ENCODE measurements around the gene LDHD. TPM values are rescaled to one million over a fixed set of nuclear protein-coding genes. Genes with fewer than 3 reads are reported as not detected.

LDHD gene
- total RNA-seq, 1 donor from 2014 or later = 6.3 TPM

- H3K4me3 ChIP-seq (ENCODE audit: low read length in 3 of 3) = no peak overlapping the region
- no peak overlapping the region for H3K9ac ChIP-seq (ENCODE audit: low read depth in 1 of 3, low read length in 3 of 3)
- peak overlapping the region; percentile 88 for H3K27ac ChIP-seq (ENCODE audit: low read depth, low read length)
- H3K36me3 ChIP-seq (ENCODE audit: control insufficient read depth in 3 of 3, insufficient read depth in 3 of 3, low read length in 3 of 3) = peaks cover 0 to 3% (median 0%) of the 10 kb centered on the region in 3 donors
- peaks cover 54 to 87% (median 63%) of the 10 kb centered on the region in 3 donors for H3K4me1 ChIP-seq (ENCODE audit: control insufficient read depth in 3 of 3, insufficient read depth in 3 of 3, low read length in 3 of 3)
- H3K9me3 ChIP-seq (ENCODE audit: control insufficient read depth in 3 of 3, low read length in 3 of 3) = no peaks in the 10 kb centered on the region
- no peaks in the 10 kb centered on the region for H3K27me3 ChIP-seq (ENCODE audit: control insufficient read depth in 3 of 3, insufficient read depth in 3 of 3, low read length in 3 of 3)
Measured at GRCh38 chr16:75085556-75085955, 31.0 kb downstream of the LDHD start.

- Histone ChIP-seq H3K4me3 (ENCODE audit: low read length in 3 of 3) (no peak overlapping the region), H3K36me3 (ENCODE audit: control insufficient read depth in 3 of 3, insufficient read depth in 3 of 3, low read length in 3 of 3) (peaks cover 0 to 6% (median 0%) of the 10 kb centered on the region in 3 donors), H3K27ac (ENCODE audit: low read depth, low read length) (no peak overlapping the region), H3K27me3 (ENCODE audit: control insufficient read depth in 3 of 3, insufficient read depth in 3 of 3, low read length in 3 of 3) (no peaks in the 10 kb centered on the region), H3K4me1 (ENCODE audit: control insufficient read depth in 3 of 3, insufficient read depth in 3 of 3, low read length in 3 of 3) (peaks cover 54 to 85% (median 59%) of the 10 kb centered on the region in 3 donors), H3K9ac (ENCODE audit: low read depth in 1 of 3, low read length in 3 of 3) (peak overlapping the region; percentile 5 to 26 (median 7)), H3K9me3 (ENCODE audit: control insufficient read depth in 3 of 3, low read length in 3 of 3) (no peaks in the 10 kb centered on the region)
Measured at GRCh38 chr16:75083813-75084212, 32.8 kb downstream of the LDHD start.

GRCh38 chr16:75081179-75081859 is 35.3 kb downstream of the LDHD start:
- Histone ChIP-seq H3K4me3 (ENCODE audit: low read length in 3 of 3) (no peak overlapping the region), H3K27me3 (ENCODE audit: control insufficient read depth in 3 of 3, insufficient read depth in 3 of 3, low read length in 3 of 3) (no peaks in the 10 kb centered on the region), H3K9ac (ENCODE audit: low read depth in 1 of 3, low read length in 3 of 3) (no peak overlapping the region), H3K4me1 (ENCODE audit: control insufficient read depth in 3 of 3, insufficient read depth in 3 of 3, low read length in 3 of 3) (peaks cover 29 to 65% (median 39%) of the 10 kb centered on the region in 3 donors), H3K36me3 (ENCODE audit: control insufficient read depth in 3 of 3, insufficient read depth in 3 of 3, low read length in 3 of 3) (peaks cover 0 to 6% (median 0%) of the 10 kb centered on the region in 3 donors), H3K27ac (ENCODE audit: low read depth, low read length) (no peak overlapping the region), H3K9me3 (ENCODE audit: control insufficient read depth in 3 of 3, low read length in 3 of 3) (no peaks in the 10 kb centered on the region)

DNA sequence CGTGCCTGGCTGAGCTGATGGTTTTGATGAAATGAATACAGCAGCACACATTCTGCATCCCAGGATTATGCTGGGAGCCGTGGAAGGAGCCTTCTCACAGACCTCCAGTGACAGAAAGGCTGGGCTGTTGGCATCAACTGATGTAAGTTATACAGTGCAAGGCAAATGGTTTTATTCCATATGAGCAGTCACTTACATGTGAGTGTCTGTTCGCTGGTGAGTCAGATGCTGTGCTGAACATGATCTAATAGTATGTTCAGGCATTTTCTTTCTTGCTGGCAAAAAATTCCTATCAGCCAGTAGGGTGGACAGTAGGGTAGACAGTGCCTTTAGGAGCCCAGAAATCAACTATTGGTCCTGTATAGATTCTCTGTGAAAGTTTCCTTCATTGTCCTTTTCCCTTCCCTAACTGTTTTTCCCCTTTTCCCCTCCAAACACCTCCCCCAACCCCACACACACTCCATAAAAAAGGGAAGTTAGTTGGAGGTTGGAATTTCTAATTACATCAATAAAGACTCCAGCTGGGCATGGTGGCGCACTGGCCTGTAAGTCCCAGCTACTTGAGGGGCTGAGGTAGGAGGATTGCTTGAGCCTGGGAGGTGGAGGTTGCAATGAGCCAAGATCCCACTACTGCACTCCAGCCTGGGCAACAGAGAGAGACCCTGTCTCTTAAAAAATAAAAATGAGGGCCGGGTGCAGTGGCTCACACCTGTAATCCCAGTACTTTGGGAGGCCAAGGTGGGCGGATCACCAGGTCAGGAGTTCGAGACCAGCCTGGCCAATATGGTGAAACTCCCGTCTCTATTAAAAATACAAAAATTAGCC is 36.2 kb downstream of the LDHD start:
- Histone ChIP-seq H3K36me3 (ENCODE audit: control insufficient read depth in 3 of 3, insufficient read depth in 3 of 3, low read length in 3 of 3) (peaks cover 0 to 6% (median 0%) of the 10 kb centered on the region in 3 donors), H3K4me1 (ENCODE audit: control insufficient read depth in 3 of 3, insufficient read depth in 3 of 3, low read length in 3 of 3) (peaks cover 27 to 60% (median 41%) of the 10 kb centered on the region in 3 donors), H3K27ac (ENCODE audit: low read depth, low read length) (no peak overlapping the region), H3K9ac (ENCODE audit: low read depth in 1 of 3, low read length in 3 of 3) (no peak overlapping the region), H3K27me3 (ENCODE audit: control insufficient read depth in 3 of 3, insufficient read depth in 3 of 3, low read length in 3 of 3) (no peaks in the 10 kb centered on the region), H3K9me3 (ENCODE audit: control insufficient read depth in 3 of 3, low read length in 3 of 3) (no peaks in the 10 kb centered on the region), H3K4me3 (ENCODE audit: low read length in 3 of 3) (no peak overlapping the region)

DNA sequence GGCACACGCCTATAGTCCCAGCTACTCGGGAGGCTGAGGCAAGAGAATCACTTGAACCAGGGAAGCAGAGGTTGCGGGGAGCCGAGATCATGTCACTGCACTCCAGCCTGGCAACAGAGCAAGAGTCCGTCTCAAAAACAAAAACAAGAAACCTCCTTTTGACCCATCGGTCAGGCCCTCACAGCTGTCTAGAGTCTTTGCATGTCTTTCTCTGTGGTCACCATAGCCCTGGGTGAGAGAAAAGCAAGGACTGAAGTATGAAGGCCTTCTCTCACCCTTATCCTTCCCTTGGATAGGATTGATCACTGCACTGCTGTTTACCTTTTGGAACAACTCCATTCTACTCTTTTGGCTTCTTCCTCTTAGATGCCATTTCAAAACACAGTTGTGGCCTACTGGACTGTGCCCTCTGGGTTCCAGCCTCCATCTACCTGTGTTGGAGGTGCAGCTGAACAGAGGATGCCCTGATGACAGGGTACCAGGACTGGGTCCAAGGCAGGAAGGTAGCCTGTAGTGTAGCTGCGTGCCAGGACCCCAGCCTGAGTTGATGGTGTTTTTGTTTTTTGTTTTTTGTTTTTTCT is 37.1 kb downstream of the LDHD start:
- Histone ChIP-seq H3K4me1 (ENCODE audit: control insufficient read depth in 3 of 3, insufficient read depth in 3 of 3, low read length in 3 of 3) (peaks cover 31 to 57% (median 47%) of the 10 kb centered on the region in 3 donors), H3K36me3 (ENCODE audit: control insufficient read depth in 3 of 3, insufficient read depth in 3 of 3, low read length in 3 of 3) (peaks cover 0 to 4% (median 0%) of the 10 kb centered on the region in 3 donors)

DNA sequence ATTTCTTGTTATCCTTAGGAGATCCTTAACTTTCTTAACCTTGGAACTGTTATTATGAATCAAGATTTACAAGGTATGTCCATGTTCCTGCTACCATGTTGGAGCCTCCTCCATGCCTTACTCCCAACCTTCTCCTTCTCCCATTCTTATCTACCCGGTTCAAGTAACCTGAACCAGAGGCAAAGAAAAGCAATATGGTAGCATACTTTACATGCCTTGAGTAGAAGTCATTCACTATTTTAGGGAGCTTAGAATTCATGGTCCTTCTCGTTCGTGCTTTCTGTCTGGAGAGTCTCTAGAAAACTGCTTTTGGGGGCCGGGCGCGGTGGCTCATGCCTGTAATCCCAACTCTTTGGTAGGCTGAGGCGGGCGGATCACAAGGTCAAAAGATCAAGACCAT is 37.7 kb downstream of the LDHD start:
- H3K27ac ChIP-seq (ENCODE audit: low read depth, low read length) = peak overlapping the region; percentile 13
- no peaks in the 10 kb centered on the region for H3K27me3 ChIP-seq (ENCODE audit: control insufficient read depth in 3 of 3, insufficient read depth in 3 of 3, low read length in 3 of 3)
- peaks cover 0 to 3% (median 0%) of the 10 kb centered on the region in 3 donors for H3K36me3 ChIP-seq (ENCODE audit: control insufficient read depth in 3 of 3, insufficient read depth in 3 of 3, low read length in 3 of 3)
- H3K4me3 ChIP-seq (ENCODE audit: low read length in 3 of 3) = no peak overlapping the region
- H3K4me1 ChIP-seq (ENCODE audit: control insufficient read depth in 3 of 3, insufficient read depth in 3 of 3, low read length in 3 of 3) = peaks cover 30 to 58% (median 51%) of the 10 kb centered on the region in 3 donors
- H3K9me3 ChIP-seq (ENCODE audit: control insufficient read depth in 3 of 3, low read length in 3 of 3) = no peaks in the 10 kb centered on the region
- H3K9ac ChIP-seq (ENCODE audit: low read depth in 1 of 3, low read length in 3 of 3) = no peak overlapping the region

More for the DNA sequence above, 37.1 kb downstream of the LDHD start:
- Histone ChIP-seq H3K9ac (ENCODE audit: low read depth in 1 of 3, low read length in 3 of 3) (no peak overlapping the region), H3K4me3 (ENCODE audit: low read length in 3 of 3) (no peak overlapping the region), H3K9me3 (ENCODE audit: control insufficient read depth in 3 of 3, low read length in 3 of 3) (no peaks in the 10 kb centered on the region), H3K27me3 (ENCODE audit: control insufficient read depth in 3 of 3, insufficient read depth in 3 of 3, low read length in 3 of 3) (no peaks in the 10 kb centered on the region), H3K27ac (ENCODE audit: low read depth, low read length) (no peak overlapping the region)

- Histone ChIP-seq H3K36me3 (ENCODE audit: control insufficient read depth in 3 of 3, insufficient read depth in 3 of 3, low read length in 3 of 3) (peaks cover 0 to 3% (median 0%) of the 10 kb centered on the region in 3 donors), H3K4me3 (ENCODE audit: low read length in 3 of 3) (no peak overlapping the region), H3K4me1 (ENCODE audit: control insufficient read depth in 3 of 3, insufficient read depth in 3 of 3, low read length in 3 of 3) (peaks cover 19 to 44% (median 39%) of the 10 kb centered on the region in 3 donors), H3K9me3 (ENCODE audit: control insufficient read depth in 3 of 3, low read length in 3 of 3) (no peaks in the 10 kb centered on the region), H3K9ac (ENCODE audit: low read depth in 1 of 3, low read length in 3 of 3) (no peak overlapping the region), H3K27ac (ENCODE audit: low read depth, low read length) (peak overlapping the region; percentile 14), H3K27me3 (ENCODE audit: control insufficient read depth in 3 of 3, insufficient read depth in 3 of 3, low read length in 3 of 3) (no peaks in the 10 kb centered on the region)
Measured at GRCh38 chr16:75075688-75076268, 40.8 kb downstream of the LDHD start.

DNA sequence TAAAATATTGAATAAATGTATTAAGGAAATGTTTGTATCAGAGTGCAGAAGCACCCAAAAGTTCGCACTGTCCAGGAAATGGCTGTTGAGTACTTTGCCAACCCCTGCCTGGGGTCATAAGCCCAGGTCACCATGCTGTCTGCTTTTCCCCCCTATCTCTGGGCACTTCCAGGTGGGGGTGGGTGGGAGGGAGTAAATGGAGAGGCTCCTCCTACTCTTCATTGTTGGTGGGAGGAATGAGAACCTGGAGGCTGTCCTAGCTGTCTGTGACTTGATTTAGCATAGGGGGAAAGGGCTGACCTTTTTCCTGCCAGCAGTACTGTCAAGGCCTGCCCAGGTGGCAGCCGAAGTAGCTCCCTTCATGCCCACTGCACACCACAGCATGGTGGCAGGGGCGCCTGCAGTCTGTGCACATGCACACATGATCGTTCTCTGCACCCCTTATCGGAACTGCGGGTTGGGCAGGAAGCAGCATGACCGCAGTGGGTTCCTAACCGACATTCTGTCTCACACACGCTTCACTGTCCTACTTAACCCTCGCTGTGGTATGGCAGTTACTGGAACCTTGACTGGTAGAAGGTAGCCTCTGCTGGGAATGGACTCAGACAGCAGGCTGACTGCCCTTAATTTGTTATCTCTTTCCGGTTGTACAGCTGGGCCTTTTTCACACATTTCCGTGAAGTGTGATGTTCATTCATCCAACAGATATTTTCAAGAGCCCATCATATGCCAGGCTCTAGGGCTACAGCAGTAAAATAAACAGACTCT is 41.5 kb downstream of the LDHD start:
- peaks cover 26 to 50% (median 43%) of the 10 kb centered on the region in 3 donors for H3K4me1 ChIP-seq (ENCODE audit: control insufficient read depth in 3 of 3, insufficient read depth in 3 of 3, low read length in 3 of 3)
- peaks cover 0 to under 1% (median 0%) of the 10 kb centered on the region in 3 donors for H3K36me3 ChIP-seq (ENCODE audit: control insufficient read depth in 3 of 3, insufficient read depth in 3 of 3, low read length in 3 of 3)
- peak overlapping the region in 1 of 3 donors; percentile 23 for H3K4me3 ChIP-seq (ENCODE audit: low read length in 3 of 3)
- H3K27ac ChIP-seq (ENCODE audit: low read depth, low read length) = peak overlapping the region; percentile 14
- no peaks in the 10 kb centered on the region for H3K9me3 ChIP-seq (ENCODE audit: control insufficient read depth in 3 of 3, low read length in 3 of 3)
- H3K9ac ChIP-seq (ENCODE audit: low read depth in 1 of 3, low read length in 3 of 3) = no peak overlapping the region
- H3K27me3 ChIP-seq (ENCODE audit: control insufficient read depth in 3 of 3, insufficient read depth in 3 of 3, low read length in 3 of 3) = no peaks in the 10 kb centered on the region

DNA sequence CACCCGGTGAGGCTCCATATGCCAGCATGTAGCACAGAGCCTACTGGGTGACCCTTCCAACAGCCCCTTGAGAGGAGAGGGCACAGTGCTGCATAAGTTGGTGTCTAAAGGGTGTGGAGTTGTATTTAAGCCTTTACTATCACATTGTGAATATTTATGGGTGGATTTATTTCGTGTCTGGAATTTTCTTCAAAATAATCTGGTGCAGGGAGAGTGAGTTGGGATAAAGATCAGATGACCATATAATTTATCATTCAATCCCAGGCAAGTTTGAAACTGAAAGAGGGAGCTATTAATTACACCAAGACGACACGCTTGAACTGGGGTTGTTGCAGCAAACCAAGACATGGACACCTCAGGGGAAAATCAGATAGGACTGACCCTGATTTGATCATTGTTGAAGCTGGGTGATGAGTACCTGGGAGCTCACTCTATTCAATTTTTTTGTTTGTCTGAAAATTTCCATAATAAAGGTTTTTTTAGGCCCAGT is 42.2 kb downstream of the LDHD start:
- H3K4me3 ChIP-seq (ENCODE audit: low read length in 3 of 3) = peak overlapping the region in 1 of 3 donors; percentile 23
- no peaks in the 10 kb centered on the region for H3K36me3 ChIP-seq (ENCODE audit: control insufficient read depth in 3 of 3, insufficient read depth in 3 of 3, low read length in 3 of 3)
- H3K9me3 ChIP-seq (ENCODE audit: control insufficient read depth in 3 of 3, low read length in 3 of 3) = no peaks in the 10 kb centered on the region
- no peak overlapping the region for H3K27ac ChIP-seq (ENCODE audit: low read depth, low read length)
- H3K4me1 ChIP-seq (ENCODE audit: control insufficient read depth in 3 of 3, insufficient read depth in 3 of 3, low read length in 3 of 3) = peaks cover 30 to 52% (median 38%) of the 10 kb centered on the region in 3 donors
- no peaks in the 10 kb centered on the region for H3K27me3 ChIP-seq (ENCODE audit: control insufficient read depth in 3 of 3, insufficient read depth in 3 of 3, low read length in 3 of 3)
- peak overlapping the region in 1 of 3 donors; percentile 18 for H3K9ac ChIP-seq (ENCODE audit: low read depth in 1 of 3, low read length in 3 of 3)
